DOHH2 (cell line): ENCODE results near the gene MYO10.

Experiments used
- H3F3A ChIP-seq: fragments of 200-600 bp; sonication (generic), shearing (Covaris generic); 2 replicates; pipeline ENCODE4 v1.6.0; 2016; ENCODE audit warnings: antibody characterized with exemption, mild to moderate bottlenecking; ENCODE audit not compliant: control insufficient read depth, insufficient read depth
- H3K27ac ChIP-seq: fragments of 200-600 bp; sonication (generic); 2 replicates; pipeline ENCODE4 v1.5.1; 2014; ENCODE audit warnings: low read depth, mild to moderate bottlenecking, low read length, moderate library complexity
- H3K27me3 ChIP-seq: fragments of 200-600 bp; sonication (generic); 2 replicates; pipeline ENCODE4 v1.6.1; 2014; ENCODE audit warnings: mild to moderate bottlenecking, low read length, mixed read lengths; ENCODE audit not compliant: control insufficient read depth
- H3K36me3 ChIP-seq: fragments of 200-600 bp; sonication (generic); 2 replicates; pipeline ENCODE4 v1.6.1; 2014; ENCODE audit warnings: mild to moderate bottlenecking, low read length, moderate library complexity, mixed read lengths; ENCODE audit not compliant: control insufficient read depth
- H3K4me1 ChIP-seq: fragments of 200-600 bp; sonication (generic); 2 replicates; pipeline ENCODE4 v1.6.1; 2014; ENCODE audit warnings: mild to moderate bottlenecking, low read length, mixed read lengths; ENCODE audit not compliant: control insufficient read depth
- H3K4me2 ChIP-seq: fragments of 200-600 bp; sonication (generic); 2 replicates; pipeline ENCODE4 v1.6.0; 2014; ENCODE audit warnings: mild to moderate bottlenecking, low read length, moderate library complexity
- H3K4me3 ChIP-seq: fragments of 200-600 bp; sonication (generic); 2 replicates; pipeline ENCODE4 v1.5.1; 2014; ENCODE audit warnings: mild to moderate bottlenecking, low read length, mixed read lengths
- H3K79me2 ChIP-seq: fragments of 200-600 bp; sonication (generic); 2 replicates; pipeline ENCODE4 v1.6.1; 2014; ENCODE audit warnings: mild to moderate bottlenecking, low read length, mixed read lengths; ENCODE audit not compliant: control insufficient read depth
- H3K9me2 ChIP-seq: fragments of 200-600 bp; sonication (generic); replicated peaks from 2 replicates; pipeline ENCODE4 v1.6.1; 2014; ENCODE audit warnings: mild to moderate bottlenecking, low read length, mixed read lengths; ENCODE audit not compliant: control insufficient read depth
- H3K9me3 ChIP-seq: fragments of 200-600 bp; sonication (generic); 2 replicates; pipeline ENCODE4 v1.6.1; 2014; ENCODE audit warnings: antibody characterized with exemption, low read length, mixed read lengths; ENCODE audit not compliant: control insufficient read depth, insufficient read depth
- H4K20me1 ChIP-seq: fragments of 200-600 bp; sonication (generic); 2 replicates; pipeline ENCODE4 v1.6.0; 2014; ENCODE audit warnings: low read depth, mild to moderate bottlenecking, antibody characterized with exemption, low read length, moderate library complexity; ENCODE audit not compliant: control insufficient read depth, insufficient read depth
- EZH2phosphoT487 ChIP-seq: fragments of 200-600 bp; sonication (generic); IDR thresholded peaks from 2 replicates; pipeline ENCODE4 v1.6.1; 2017; ENCODE audit warnings: borderline replicate concordance, mild to moderate bottlenecking, antibody characterized with exemption, low read length, moderate library complexity, mixed read lengths
- TF ChIP-seq, protein P1 (sequence below): fragments of 200-600 bp; sonication (generic); IDR thresholded peaks from one replicate; pipeline ENCODE4 v1.5.1; 2014; ENCODE audit warnings: antibody characterized with exemption, mild to moderate bottlenecking, low read depth, low read length; ENCODE audit not compliant: poor library complexity, severe bottlenecking

Gene MYO10

GRCh38 chr5:16981700-16982099 is 45.6 kb upstream of the MYO10 start:
- no peaks in the 10 kb centered on the region for H3K27me3 ChIP-seq
- TF ChIP-seq, protein P1, sequence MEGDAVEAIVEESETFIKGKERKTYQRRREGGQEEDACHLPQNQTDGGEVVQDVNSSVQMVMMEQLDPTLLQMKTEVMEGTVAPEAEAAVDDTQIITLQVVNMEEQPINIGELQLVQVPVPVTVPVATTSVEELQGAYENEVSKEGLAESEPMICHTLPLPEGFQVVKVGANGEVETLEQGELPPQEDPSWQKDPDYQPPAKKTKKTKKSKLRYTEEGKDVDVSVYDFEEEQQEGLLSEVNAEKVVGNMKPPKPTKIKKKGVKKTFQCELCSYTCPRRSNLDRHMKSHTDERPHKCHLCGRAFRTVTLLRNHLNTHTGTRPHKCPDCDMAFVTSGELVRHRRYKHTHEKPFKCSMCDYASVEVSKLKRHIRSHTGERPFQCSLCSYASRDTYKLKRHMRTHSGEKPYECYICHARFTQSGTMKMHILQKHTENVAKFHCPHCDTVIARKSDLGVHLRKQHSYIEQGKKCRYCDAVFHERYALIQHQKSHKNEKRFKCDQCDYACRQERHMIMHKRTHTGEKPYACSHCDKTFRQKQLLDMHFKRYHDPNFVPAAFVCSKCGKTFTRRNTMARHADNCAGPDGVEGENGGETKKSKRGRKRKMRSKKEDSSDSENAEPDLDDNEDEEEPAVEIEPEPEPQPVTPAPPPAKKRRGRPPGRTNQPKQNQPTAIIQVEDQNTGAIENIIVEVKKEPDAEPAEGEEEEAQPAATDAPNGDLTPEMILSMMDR, result no peak
- no peak for TF ChIP-seq EZH2phosphoT487
- no peak overlapping the region for H3K4me3 ChIP-seq
- no peaks in the 10 kb centered on the region for H3K36me3 ChIP-seq
- H3K9me3 ChIP-seq, result no peaks in the 10 kb centered on the region
- H3K27ac ChIP-seq, result no peak overlapping the region
- no peaks in the 10 kb centered on the region for H3K79me2 ChIP-seq
- H4K20me1 ChIP-seq, result no peaks in the 10 kb centered on the region
- H3F3A ChIP-seq, result no peaks in the 10 kb centered on the region
- no peaks in the 10 kb centered on the region for H3K9me2 ChIP-seq
- no peak overlapping the region for H3K4me2 ChIP-seq
- H3K4me1 ChIP-seq, result no peaks in the 10 kb centered on the region

DNA sequence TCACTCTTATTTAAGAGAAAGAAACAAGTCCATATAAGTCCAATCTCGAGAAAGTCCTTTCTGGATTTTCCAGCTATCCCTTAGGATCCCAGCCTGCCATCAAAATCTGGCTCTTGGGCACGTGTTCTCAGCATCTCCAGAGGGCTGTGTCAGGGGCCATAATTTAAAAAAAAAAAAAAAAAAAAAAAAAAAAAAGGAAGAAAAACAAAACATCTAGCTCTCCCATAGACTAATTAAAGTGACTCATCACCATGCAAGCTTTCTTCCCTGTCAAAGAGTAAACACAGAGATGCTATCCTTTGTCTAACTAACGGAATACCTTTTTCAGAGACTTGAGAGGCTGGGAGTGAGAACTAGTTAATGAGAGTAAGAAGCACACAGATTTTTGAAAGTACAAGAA is 44.9 kb upstream of the MYO10 start:
- no peaks in the 10 kb centered on the region for H3K9me2 ChIP-seq
- no peaks in the 10 kb centered on the region for H3K36me3 ChIP-seq
- no peaks in the 10 kb centered on the region for H3K79me2 ChIP-seq
- TF ChIP-seq, protein P1, result no peak
- TF ChIP-seq EZH2phosphoT487, result no peak
- H3F3A ChIP-seq, result no peaks in the 10 kb centered on the region
- no peaks in the 10 kb centered on the region for H4K20me1 ChIP-seq
- no peak overlapping the region for H3K27ac ChIP-seq
- no peaks in the 10 kb centered on the region for H3K9me3 ChIP-seq
- H3K4me3 ChIP-seq, result no peak overlapping the region
- H3K4me1 ChIP-seq, result no peaks in the 10 kb centered on the region
- H3K27me3 ChIP-seq, result no peaks in the 10 kb centered on the region
- H3K4me2 ChIP-seq, result no peak overlapping the region

DNA sequence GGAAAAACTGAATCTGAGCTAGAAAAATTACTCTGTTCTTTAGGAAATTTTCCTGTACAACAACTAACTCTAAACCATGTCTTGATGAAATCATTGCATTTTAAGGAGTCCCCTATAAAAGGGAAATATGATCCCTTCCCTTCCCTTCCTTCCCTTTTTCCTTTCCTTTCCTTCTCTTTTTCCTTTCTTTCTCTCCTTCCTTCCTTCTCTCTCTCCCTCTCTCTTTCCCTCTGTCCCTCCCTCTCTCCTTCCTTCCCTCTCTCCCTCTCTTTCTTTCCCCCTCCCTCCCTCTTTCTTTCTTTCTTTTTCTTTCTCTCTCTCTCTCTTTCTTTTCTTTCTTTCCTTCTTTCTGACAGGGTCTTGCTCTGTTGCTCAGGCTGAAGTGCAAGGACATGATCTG is 42.2 kb upstream of the MYO10 start:
- Histone ChIP-seq H3K4me2 (no peak overlapping the region), H3K9me3 (no peaks in the 10 kb centered on the region), H3K4me1 (no peaks in the 10 kb centered on the region), H3K9me2 (no peaks in the 10 kb centered on the region), H4K20me1 (no peaks in the 10 kb centered on the region), H3K27ac (no peak overlapping the region), H3K79me2 (no peaks in the 10 kb centered on the region), H3F3A (no peaks in the 10 kb centered on the region), H3K4me3 (no peak overlapping the region), H3K36me3 (no peaks in the 10 kb centered on the region), H3K27me3 (no peaks in the 10 kb centered on the region)
- TF ChIP-seq, protein P1, result no peak
- no peak for TF ChIP-seq EZH2phosphoT487

DNA sequence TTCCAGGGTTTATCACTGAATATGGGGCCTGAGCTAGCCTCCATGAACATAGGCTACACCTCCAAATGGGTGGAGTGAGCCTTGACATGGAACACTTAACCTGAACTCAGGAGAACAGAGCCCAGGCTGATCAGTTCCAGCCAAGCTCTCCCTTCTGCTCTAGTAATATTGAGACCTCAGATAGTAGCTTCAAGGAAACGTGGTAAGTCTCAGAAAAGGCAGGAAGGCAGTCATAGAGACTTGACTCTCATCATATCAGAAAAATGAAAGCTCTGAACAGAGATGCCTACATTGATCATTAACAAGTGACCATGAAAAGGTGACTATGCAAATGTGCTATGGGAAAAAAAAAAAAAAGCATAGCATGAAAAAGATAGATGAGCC is 40.5 kb upstream of the MYO10 start:
- H3K4me2 ChIP-seq, result no peak overlapping the region
- no peaks in the 10 kb centered on the region for H3K27me3 ChIP-seq
- no peaks in the 10 kb centered on the region for H3K4me1 ChIP-seq
- H3F3A ChIP-seq, result no peaks in the 10 kb centered on the region
- no peak overlapping the region for H3K4me3 ChIP-seq
- TF ChIP-seq, protein P1, result no peak
- no peak for TF ChIP-seq EZH2phosphoT487
- no peaks in the 10 kb centered on the region for H3K36me3 ChIP-seq
- no peaks in the 10 kb centered on the region for H3K79me2 ChIP-seq
- H3K9me3 ChIP-seq, result no peaks in the 10 kb centered on the region
- no peaks in the 10 kb centered on the region for H4K20me1 ChIP-seq
- no peak overlapping the region for H3K27ac ChIP-seq
- no peaks in the 10 kb centered on the region for H3K9me2 ChIP-seq
